Fibroblast of mammary gland (primary cell): ENCODE results near the gene C10orf88.

ENCODE experiments used
- DNase-seq: peaks from one replicate; pipeline ENCODE4 v3.0.0-alpha.2; 2010; ENCODE audit warnings: low read depth
- H3K4me3 ChIP-seq: 2 replicates; pipeline ENCODE4 v1.5.1; 2011; ENCODE audit warnings: low read depth, mild to moderate bottlenecking, low read length, moderate library complexity; ENCODE audit not compliant: control insufficient read depth
- TF ChIP-seq, protein P1 (sequence below): conservative IDR thresholded peaks from 2 replicates; pipeline ENCODE4 v1.5.1; 2011; ENCODE audit warnings: low read depth, low read length, inconsistent platforms; ENCODE audit not compliant: control insufficient read depth, insufficient read depth

C10orf88 gene

DNA sequence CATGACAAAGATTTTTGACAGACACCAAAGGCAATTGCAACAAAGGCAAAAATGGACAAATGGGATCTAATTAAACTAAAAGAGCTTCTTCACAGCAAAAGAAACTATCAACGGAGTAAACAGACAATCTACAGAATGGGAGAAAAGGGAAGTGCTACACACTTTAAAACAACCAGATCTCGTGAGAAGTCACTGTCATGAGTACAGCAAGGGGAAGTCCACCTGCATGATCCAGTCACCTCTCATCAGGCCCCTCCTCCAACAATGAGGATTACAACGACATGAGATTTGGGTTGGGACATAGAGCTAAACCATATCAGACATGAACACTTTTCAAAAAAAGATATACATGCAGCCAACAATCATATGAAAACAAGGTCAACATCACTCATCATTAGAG, 14.7 kb upstream of the C10orf88 start:
- TF ChIP-seq, protein P1, sequence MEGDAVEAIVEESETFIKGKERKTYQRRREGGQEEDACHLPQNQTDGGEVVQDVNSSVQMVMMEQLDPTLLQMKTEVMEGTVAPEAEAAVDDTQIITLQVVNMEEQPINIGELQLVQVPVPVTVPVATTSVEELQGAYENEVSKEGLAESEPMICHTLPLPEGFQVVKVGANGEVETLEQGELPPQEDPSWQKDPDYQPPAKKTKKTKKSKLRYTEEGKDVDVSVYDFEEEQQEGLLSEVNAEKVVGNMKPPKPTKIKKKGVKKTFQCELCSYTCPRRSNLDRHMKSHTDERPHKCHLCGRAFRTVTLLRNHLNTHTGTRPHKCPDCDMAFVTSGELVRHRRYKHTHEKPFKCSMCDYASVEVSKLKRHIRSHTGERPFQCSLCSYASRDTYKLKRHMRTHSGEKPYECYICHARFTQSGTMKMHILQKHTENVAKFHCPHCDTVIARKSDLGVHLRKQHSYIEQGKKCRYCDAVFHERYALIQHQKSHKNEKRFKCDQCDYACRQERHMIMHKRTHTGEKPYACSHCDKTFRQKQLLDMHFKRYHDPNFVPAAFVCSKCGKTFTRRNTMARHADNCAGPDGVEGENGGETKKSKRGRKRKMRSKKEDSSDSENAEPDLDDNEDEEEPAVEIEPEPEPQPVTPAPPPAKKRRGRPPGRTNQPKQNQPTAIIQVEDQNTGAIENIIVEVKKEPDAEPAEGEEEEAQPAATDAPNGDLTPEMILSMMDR, result no peak
- DNase-seq, result no peak
- no peak overlapping the region for H3K4me3 ChIP-seq

- DNase-seq, result no peak
- TF ChIP-seq, protein P1, result no peak
- H3K4me3 ChIP-seq, result no peak overlapping the region
Observed at GRCh38 chr10:122966879-122967278, 12.9 kb upstream of the C10orf88 start.

GRCh38 chr10:122962405-122962804, 8.4 kb upstream of the C10orf88 start:
- H3K4me3 ChIP-seq, result no peak overlapping the region
- no peak for DNase-seq
- TF ChIP-seq, protein P1, result no peak

DNA sequence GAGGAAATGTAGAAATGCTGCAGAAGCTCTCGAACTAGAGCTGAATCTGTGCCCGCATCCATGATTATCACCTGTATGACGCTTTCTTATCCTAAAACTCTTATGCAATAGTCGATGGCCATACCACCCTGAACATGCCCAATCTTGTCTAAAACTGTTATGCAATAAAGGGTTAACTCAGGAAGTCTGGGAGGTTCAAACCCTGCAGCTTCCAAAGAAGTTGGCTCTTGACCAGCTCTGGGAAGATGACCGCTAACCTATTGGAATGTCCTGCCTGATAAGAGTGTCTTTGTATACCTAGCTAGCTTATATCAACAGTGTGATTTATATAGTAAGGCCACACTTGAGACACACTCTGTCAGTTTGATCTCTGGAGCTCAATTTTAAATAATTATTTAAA, 3.4 kb upstream of the C10orf88 start:
- TF ChIP-seq, protein P1, result no peak
- DNase-seq, result no peak
- H3K4me3 ChIP-seq, result no peak overlapping the region

DNA sequence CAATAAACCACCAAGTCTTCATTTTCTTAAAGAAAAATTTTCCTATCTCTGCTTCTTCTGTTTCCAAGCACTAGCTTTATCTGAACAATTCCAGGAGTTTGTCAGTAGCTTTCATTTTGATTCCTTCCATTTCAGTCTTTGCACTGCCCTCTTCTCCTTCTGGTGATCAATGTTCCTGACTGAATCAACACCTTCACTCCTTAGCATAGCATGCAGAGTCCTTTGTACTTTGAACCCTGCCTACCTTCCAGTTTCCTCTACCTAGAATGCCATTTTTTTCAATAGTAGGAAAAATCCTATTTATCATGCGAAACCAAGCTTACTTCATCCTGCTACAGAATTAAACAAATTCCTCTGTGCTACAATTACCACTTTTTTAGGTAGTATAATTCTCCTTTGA, 1.9 kb upstream of the C10orf88 start:
- H3K4me3 ChIP-seq, result no peak overlapping the region
- no peak for DNase-seq
- TF ChIP-seq, protein P1, result no peak

DNA sequence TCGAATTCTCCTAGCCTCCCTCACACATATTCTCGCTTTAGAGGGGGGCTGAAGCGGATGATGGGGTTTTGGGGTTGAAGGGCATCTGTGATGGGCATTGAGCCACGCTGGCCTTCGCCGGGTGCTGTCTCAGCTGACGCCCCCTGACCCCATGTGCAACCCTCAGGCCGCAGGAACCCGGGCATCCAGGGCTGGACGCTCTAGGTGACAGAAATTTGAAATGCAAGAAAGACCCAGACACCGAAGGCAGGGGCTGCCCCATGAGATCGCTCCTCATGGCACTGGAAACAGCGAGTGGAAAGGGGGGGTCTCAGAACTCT, 664 bp upstream of the C10orf88 start:
- no peak overlapping the region for H3K4me3 ChIP-seq
- no peak for DNase-seq
- TF ChIP-seq, protein P1, result no peak

DNA sequence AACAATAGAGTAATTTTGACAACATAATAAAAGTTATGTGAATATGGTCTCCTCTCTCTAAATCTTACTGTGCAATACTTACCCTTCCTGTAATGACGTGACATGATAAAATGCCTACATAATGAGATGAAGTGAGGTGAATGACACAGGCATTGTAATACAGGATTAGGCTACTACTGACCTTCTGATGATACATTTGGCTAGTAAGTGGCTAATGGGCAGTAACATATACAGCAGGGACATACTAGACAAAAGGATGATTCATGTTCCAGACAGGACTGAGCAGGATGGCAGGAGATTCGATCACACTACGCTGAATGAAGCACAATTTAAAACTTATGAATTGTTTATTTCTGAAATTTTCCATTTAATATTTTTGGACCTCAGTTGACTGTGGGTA, 4.7 kb downstream of the C10orf88 start:
- no peak overlapping the region for H3K4me3 ChIP-seq
- no peak for DNase-seq
- TF ChIP-seq, protein P1, result no peak
